Activated gamma-delta T cell treated with anti-CD3 and anti-CD28 coated beads, Interleukin-2, amount 50 U/mL, for 16 hours (primary cell): ENCODE measurements around the gene YPEL5.

Experiments used
- DNase-seq: peaks from one replicate; pipeline ENCODE4 v3.0.0-alpha.2; 2020; ENCODE audit warnings: low read depth

Gene YPEL5

GRCh38 chr2:30165617-30166016 is 18.8 kb downstream of the YPEL5 start:
- no peak for DNase-seq

- no peak for DNase-seq
These were observed 25.8 kb downstream of the YPEL5 start for GRCh38 chr2:30172627-30173026.

- DNase-seq, result no peak
These were observed 30.6 kb downstream of the YPEL5 start for GRCh38 chr2:30177440-30177839.

- no peak for DNase-seq
These were observed 31.1 kb downstream of the YPEL5 start for GRCh38 chr2:30177956-30178355.

GRCh38 chr2:30178618-30179434 is 32.0 kb downstream of the YPEL5 start:
- no peak for DNase-seq

GRCh38 chr2:30179536-30179935 is 32.7 kb downstream of the YPEL5 start:
- DNase-seq, result no peak

- DNase-seq, result no peak
These were observed 33.4 kb downstream of the YPEL5 start for GRCh38 chr2:30180226-30180625.

GRCh38 chr2:30181176-30181575 is 34.4 kb downstream of the YPEL5 start:
- DNase-seq, result no peak

GRCh38 chr2:30184035-30184434 is 37.2 kb downstream of the YPEL5 start:
- DNase-seq, result no peak

GRCh38 chr2:30185178-30185577 is 38.4 kb downstream of the YPEL5 start:
- no peak for DNase-seq

- DNase-seq, result no peak
These were observed 41.5 kb downstream of the YPEL5 start for GRCh38 chr2:30188292-30188691.

GRCh38 chr2:30190637-30191036 is 43.8 kb downstream of the YPEL5 start:
- no peak for DNase-seq

GRCh38 chr2:30191107-30191506 is 44.3 kb downstream of the YPEL5 start:
- DNase-seq, result no peak

- DNase-seq, result no peak
These were observed 45.0 kb downstream of the YPEL5 start for GRCh38 chr2:30191819-30192271.

- no peak for DNase-seq
These were observed 45.5 kb downstream of the YPEL5 start for GRCh38 chr2:30192314-30192713.

- no peak for DNase-seq
These were observed 46.4 kb downstream of the YPEL5 start for GRCh38 chr2:30193104-30193681.

GRCh38 chr2:30194421-30194820 is 47.6 kb downstream of the YPEL5 start:
- no peak for DNase-seq

GRCh38 chr2:30195016-30195415 is 48.2 kb downstream of the YPEL5 start:
- no peak for DNase-seq

GRCh38 chr2:30197570-30198192 is 50.9 kb downstream of the YPEL5 start:
- DNase-seq, result no peak

GRCh38 chr2:30201990-30202389 is 55.2 kb downstream of the YPEL5 start:
- no peak for DNase-seq

GRCh38 chr2:30203156-30203555 is 56.3 kb downstream of the YPEL5 start:
- DNase-seq, result no peak

- DNase-seq, result no peak
These were observed 57.5 kb downstream of the YPEL5 start for GRCh38 chr2:30204281-30204680.

- DNase-seq, result no peak
These were observed 58.6 kb downstream of the YPEL5 start for GRCh38 chr2:30205456-30205855.
